Neural progenitor cell (in vitro differentiated cells): ENCODE data around the gene MACROD2.

Experiments
- EZH2 ChIP-seq: fragments of 200-600 bp; sonication (generic); IDR thresholded peaks from 2 replicates; pipeline ENCODE4 v1.6.1; 2017; ENCODE audit warnings: antibody characterized with exemption, mild to moderate bottlenecking, moderate library complexity
- EZH2phosphoT487 ChIP-seq: fragments of 200-600 bp; sonication (generic); IDR thresholded peaks from 2 replicates; pipeline ENCODE4 v1.6.1; 2017; ENCODE audit warnings: antibody characterized with exemption
- TF ChIP-seq, protein P1 (sequence below): fragments of 200-600 bp; sonication (generic); IDR thresholded peaks from 2 replicates; pipeline ENCODE4 v1.5.1; 2017; ENCODE audit warnings: antibody characterized with exemption, mild to moderate bottlenecking

DNA sequence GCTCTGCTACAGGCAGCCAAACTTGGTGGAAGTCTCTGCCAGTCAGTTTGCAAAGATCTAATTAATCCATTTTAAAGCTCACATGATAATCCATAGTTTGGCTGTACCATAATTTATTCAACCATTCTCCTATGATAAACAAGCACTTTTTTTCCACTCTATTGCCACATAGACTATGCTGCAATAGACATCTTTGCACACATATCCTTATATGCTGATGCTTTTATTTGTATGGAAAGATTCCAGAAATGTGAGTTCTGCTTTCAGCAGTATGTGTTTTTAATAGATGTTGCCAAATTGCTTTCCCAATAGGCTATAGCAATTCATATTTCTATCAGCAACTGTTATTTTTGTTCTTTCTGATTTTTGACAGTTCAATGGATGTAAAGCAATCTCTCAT, 1950.0 kb downstream of the MACROD2 start:
- TF ChIP-seq, protein P1, sequence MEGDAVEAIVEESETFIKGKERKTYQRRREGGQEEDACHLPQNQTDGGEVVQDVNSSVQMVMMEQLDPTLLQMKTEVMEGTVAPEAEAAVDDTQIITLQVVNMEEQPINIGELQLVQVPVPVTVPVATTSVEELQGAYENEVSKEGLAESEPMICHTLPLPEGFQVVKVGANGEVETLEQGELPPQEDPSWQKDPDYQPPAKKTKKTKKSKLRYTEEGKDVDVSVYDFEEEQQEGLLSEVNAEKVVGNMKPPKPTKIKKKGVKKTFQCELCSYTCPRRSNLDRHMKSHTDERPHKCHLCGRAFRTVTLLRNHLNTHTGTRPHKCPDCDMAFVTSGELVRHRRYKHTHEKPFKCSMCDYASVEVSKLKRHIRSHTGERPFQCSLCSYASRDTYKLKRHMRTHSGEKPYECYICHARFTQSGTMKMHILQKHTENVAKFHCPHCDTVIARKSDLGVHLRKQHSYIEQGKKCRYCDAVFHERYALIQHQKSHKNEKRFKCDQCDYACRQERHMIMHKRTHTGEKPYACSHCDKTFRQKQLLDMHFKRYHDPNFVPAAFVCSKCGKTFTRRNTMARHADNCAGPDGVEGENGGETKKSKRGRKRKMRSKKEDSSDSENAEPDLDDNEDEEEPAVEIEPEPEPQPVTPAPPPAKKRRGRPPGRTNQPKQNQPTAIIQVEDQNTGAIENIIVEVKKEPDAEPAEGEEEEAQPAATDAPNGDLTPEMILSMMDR = no peak
- TF ChIP-seq EZH2phosphoT487 (no peak), EZH2 (no peak)
